SJSA1 (cell line): ENCODE measurements around the gene NEXN. TPM values are rescaled to one million over a fixed set of nuclear protein-coding genes. Genes with fewer than 3 reads are reported as not detected.
"Not testable (repeated sequence)": the region's sequence is repeated elsewhere in the genome, so short reads cannot be mapped to it uniquely, and the experiment has no call there.

Source experiments
- DNase-seq, 2 experiments: peaks; one replicate each; pipeline ENCODE4 v3.0.0-alpha.2; 2015 to 2020; ENCODE audit warnings: low spot score in 2 of 2, low read depth in 1 of 2
- H3K27ac ChIP-seq: fragments of 250-450 bp; sonication (Bioruptor Pico); 2 replicates; pipeline ENCODE4 v1.5.1; 2020; ENCODE audit warnings: mild to moderate bottlenecking, moderate library complexity
- H3K27me3 ChIP-seq: fragments of 250-450 bp; sonication (Bioruptor Pico); replicated peaks from 2 replicates; pipeline ENCODE4 v1.5.1; 2020; ENCODE audit warnings: mild to moderate bottlenecking, moderate library complexity
- H3K36me3 ChIP-seq: fragments of 250-450 bp; sonication (Bioruptor Pico); 2 replicates; pipeline ENCODE4 v1.5.1; 2020; ENCODE audit warnings: mild to moderate bottlenecking
- H3K4me1 ChIP-seq: fragments of 250-450 bp; sonication (Bioruptor Pico); replicated peaks from 2 replicates; pipeline ENCODE4 v1.6.1; 2021; ENCODE audit warnings: mild to moderate bottlenecking
- H3K4me3 ChIP-seq: fragments of 250-450 bp; sonication (Bioruptor Pico); 2 replicates; pipeline ENCODE4 v1.5.1; 2020; ENCODE audit warnings: mild to moderate bottlenecking
- H3K9me3 ChIP-seq: fragments of 250-450 bp; sonication (Bioruptor Pico); replicated peaks from 2 replicates; pipeline ENCODE4 v1.5.1; 2020; ENCODE audit warnings: mild to moderate bottlenecking
- total RNA-seq: library from RNA; depleted of rRNA; stranded (reverse); fragments of >200 nt; shearing (Covaris generic); gene quantifications from 2 replicates; pipeline ENCODE4 v1.2.3, GENCODE V29; 2014; rRNA removed

Gene NEXN
- total RNA-seq, 1 experiment from 2014 or later = 36.0 TPM

GRCh38 chr1:77983352-77983996 is 95.0 kb downstream of the NEXN start:
- H3K27ac ChIP-seq = not testable (repeated sequence)
- H3K36me3 ChIP-seq = peaks cover 34% of the 10 kb centered on the region

GRCh38 chr1:77983997-77984355 is 95.6 kb downstream of the NEXN start:
- Histone ChIP-seq H3K36me3 (peaks cover 31% of the 10 kb centered on the region; the same call in 1 of the 2 replicates), H3K27ac (no peak overlapping the region), H3K4me3 (no peak overlapping the region), H3K27me3 (no peaks in the 10 kb centered on the region), H3K9me3 (no peaks in the 10 kb centered on the region), H3K4me1 (no peaks in the 10 kb centered on the region)
- no peak for DNase-seq

More at GRCh38 chr1:77983352-77983996, 95.0 kb downstream of the NEXN start:
- DNase-seq, H3K4me3 ChIP-seq, H3K9me3 ChIP-seq, H3K4me1 ChIP-seq, H3K27me3 ChIP-seq: not testable (repeated sequence)

- Histone ChIP-seq H3K9me3 (no peaks in the 10 kb centered on the region), H3K27ac (no peak overlapping the region), H3K4me1 (no peaks in the 10 kb centered on the region), H3K36me3 (peaks cover 26% of the 10 kb centered on the region; the same call in 1 of the 2 replicates), H3K4me3 (no peak overlapping the region), H3K27me3 (no peaks in the 10 kb centered on the region)
- DNase-seq = no peak
These were observed 96.2 kb downstream of the NEXN start for GRCh38 chr1:77984629-77985028.

- no peaks in the 10 kb centered on the region for H3K9me3 ChIP-seq
- no peaks in the 10 kb centered on the region for H3K4me1 ChIP-seq
- H3K27ac ChIP-seq = no peak overlapping the region
- DNase-seq = no peak
- no peak overlapping the region for H3K4me3 ChIP-seq
- no peaks in the 10 kb centered on the region for H3K27me3 ChIP-seq
- H3K36me3 ChIP-seq = peaks cover 30% of the 10 kb centered on the region; the same call in 1 of the 2 replicates
These were observed 98.4 kb downstream of the NEXN start for GRCh38 chr1:77986810-77987209.

GRCh38 chr1:77987919-77988318 is 99.5 kb downstream of the NEXN start:
- DNase-seq = no peak
- H3K36me3 ChIP-seq = peaks cover 34% of the 10 kb centered on the region; the same call in 1 of the 2 replicates
- no peak overlapping the region for H3K27ac ChIP-seq

GRCh38 chr1:77989744-77990143 is 101.3 kb downstream of the NEXN start:
- no peak for DNase-seq
- no peaks in the 10 kb centered on the region for H3K9me3 ChIP-seq
- no peak overlapping the region for H3K4me3 ChIP-seq
- no peak overlapping the region for H3K27ac ChIP-seq
- H3K36me3 ChIP-seq = peaks cover 34% of the 10 kb centered on the region
- H3K4me1 ChIP-seq = no peaks in the 10 kb centered on the region
- H3K27me3 ChIP-seq = no peaks in the 10 kb centered on the region

More at GRCh38 chr1:77987919-77988318, 99.5 kb downstream of the NEXN start:
- H3K27me3 ChIP-seq = no peaks in the 10 kb centered on the region
- H3K4me1 ChIP-seq = no peaks in the 10 kb centered on the region
- no peaks in the 10 kb centered on the region for H3K9me3 ChIP-seq
- H3K4me3 ChIP-seq = no peak overlapping the region

- no peak for DNase-seq
- H3K9me3 ChIP-seq = no peaks in the 10 kb centered on the region
- H3K27ac ChIP-seq = no peak overlapping the region
- H3K27me3 ChIP-seq = no peaks in the 10 kb centered on the region
- no peak overlapping the region for H3K4me3 ChIP-seq
- no peaks in the 10 kb centered on the region for H3K4me1 ChIP-seq
- H3K36me3 ChIP-seq = peaks cover 36% of the 10 kb centered on the region
These were observed 102.3 kb downstream of the NEXN start for GRCh38 chr1:77990629-77991204.

GRCh38 chr1:77991638-77992037 is 103.2 kb downstream of the NEXN start:
- Histone ChIP-seq H3K36me3 (peaks cover 32% of the 10 kb centered on the region), H3K27ac (no peak overlapping the region), H3K27me3 (no peaks in the 10 kb centered on the region), H3K9me3 (no peaks in the 10 kb centered on the region), H3K4me1 (no peaks in the 10 kb centered on the region), H3K4me3 (no peak overlapping the region)
- no peak for DNase-seq

Other genes with a start within 250 kb of the NEXN start
- gene ZZZ3, start 206.0 kb upstream of the NEXN start, total RNA-seq = 80.5 and 94.4 TPM in 2 replicates
- gene USP33, start 128.8 kb upstream of the NEXN start, total RNA-seq = 55.9 and 90.3 TPM in 2 replicates
- gene MIGA1, start 109.0 kb upstream of the NEXN start, total RNA-seq = 13.0 and 13.2 TPM in 2 replicates
- gene FUBP1, start 90.4 kb downstream of the NEXN start, total RNA-seq = 92.5 and 153 TPM in 2 replicates
- 62.8 and 75.6 TPM in 2 replicates for gene DNAJB4, start 116.3 kb downstream of the NEXN start, total RNA-seq
- gene GIPC2, start 157.3 kb downstream of the NEXN start, total RNA-seq = 0.13 TPM in 1 of 2 replicates, not detected in the other